ENCODE measurements around the gene TRIM15. TPM values are rescaled to one million over a fixed set of nuclear protein-coding genes. Genes with fewer than 3 reads are reported as not detected.

Gene TRIM15
- total and polyA plus RNA-seq, 9 of the 15 experiments (the other 6 are each of a cell fraction or from before 2014, with no cell fraction given) = 0.06 to 2.6 (median 0.83) TPM

GRCh38 chr6:30130887-30131862 lies 32.2 kb upstream of the TRIM15 start (continued):
- TF ChIP-seq MYNN (IDR thresholded peaks at IDR 0.05) (0 out of 2 replicates have a peak, but pooled peaks have one; percentile 55), MYNN (CRISPR knock-in tag; IDR thresholded peaks at IDR 0.05) (no peak), GABPB1 (CRISPR knock-in tag; IDR thresholded peaks at IDR 0.05) (peak; percentile 57; the same call in 1 of the 2 replicates), HES1 (IDR thresholded peaks at IDR 0.05; ENCODE audit: low read depth) (no peak), DEAF1 (CRISPR knock-in tag; IDR thresholded peaks at IDR 0.05) (peak; percentile 85), EZH2 (IDR thresholded peaks at IDR 0.05; ENCODE audit: borderline replicate concordance, low read depth, low read length) (no peak), CBX3 (IDR thresholded peaks at IDR 0.05; ENCODE audit: borderline replicate concordance in 1 of 2, low read length in 2 of 2) (peak in 1 of 2 experiments; percentile 75; a peak in 1 of 3 replicates), REST (IDR thresholded peaks at IDR 0.05; ENCODE audit: borderline replicate concordance) (peak; percentile 87), REST (CRISPR knock-in tag; IDR thresholded peaks at IDR 0.05; ENCODE audit: low read depth) (no peak), KLF16 (IDR thresholded peaks at IDR 0.05) (peak; percentile 64; the same call in 1 of the 2 replicates), RCOR1 (IDR thresholded peaks at IDR 0.05; ENCODE audit: borderline replicate concordance in 1 of 2, low read depth in 2 of 2, low read length in 2 of 2) (0 out of 4 replicates have a peak, but pooled peaks of 1 of the 2 experiments have one; percentile 39), SMAD3 (CRISPR knock-in tag; conservative IDR thresholded peaks at IDR 0.05) (peak; percentile 18; the same call in 1 of the 2 replicates), DDX20 (tag; IDR thresholded peaks at IDR 0.05; ENCODE audit: low read depth) (no peak), SP1 (CRISPR knock-in tag; IDR thresholded peaks at IDR 0.05) (peak; percentile 28; the same call in 1 of the 2 replicates), ERF (CRISPR knock-in tag; IDR thresholded peaks at IDR 0.05) (0 out of 2 replicates have a peak, but pooled peaks have one; percentile 20)

Data from K562 (cell line).